GM23338 (cell line): ENCODE results near the gene RAB8B. TPM values are rescaled to one million over a fixed set of nuclear protein-coding genes. Genes with fewer than 3 reads are reported as not detected.
A peak's percentile ranks its signal among the peaks of the same experiment; 100 is the strongest.

Experiments used
- ATAC-seq: fragments of 200-7000 bp; cut with Tn5 transposase; 3 replicates; pipeline ENCODE4 v1.9.1; 2020
- DNase-seq: peaks from one replicate; pipeline ENCODE4 v3.0.0-alpha.2; 2015; ENCODE audit warnings: low spot score
- H2AFZ ChIP-seq: fragments of 200-600 bp; sonication (generic); 2 replicates; pipeline ENCODE4 v1.8.0; 2016; ENCODE audit warnings: antibody characterized with exemption, mild to moderate bottlenecking, moderate library complexity
- H3F3A ChIP-seq: fragments of 200-600 bp; sonication (generic); replicated peaks from 2 replicates; pipeline ENCODE4 v1.8.0; 2017; ENCODE audit warnings: antibody characterized with exemption, mixed run types, low read depth
- H3K27ac ChIP-seq: fragments of 200-600 bp; sonication (generic); 2 replicates; pipeline ENCODE4 v1.6.1; 2016; ENCODE audit warnings: low read depth
- H3K27me3 ChIP-seq: fragments of 200-600 bp; sonication (generic); 2 replicates; pipeline ENCODE4 v1.8.0; 2016; ENCODE audit warnings: mild to moderate bottlenecking, mixed run types, moderate library complexity; ENCODE audit not compliant: insufficient read depth
- H3K36me3 ChIP-seq: fragments of 200-600 bp; sonication (generic); 2 replicates; pipeline ENCODE4 v1.8.0; 2016; ENCODE audit warnings: mild to moderate bottlenecking; ENCODE audit not compliant: insufficient read depth
- H3K4me1 ChIP-seq: fragments of 200-600 bp; sonication (generic); 2 replicates; pipeline ENCODE4 v1.8.0; 2016; ENCODE audit warnings: mild to moderate bottlenecking, moderate library complexity; ENCODE audit not compliant: insufficient read depth
- H3K4me2 ChIP-seq: fragments of 200-600 bp; sonication (generic); 2 replicates; pipeline ENCODE4 v1.7.1; 2017; ENCODE audit warnings: mixed run types
- H3K4me3 ChIP-seq: fragments of 200-600 bp; sonication (generic); 2 replicates; pipeline ENCODE4 v1.6.1; 2016; ENCODE audit warnings: mixed run types
- H3K79me2 ChIP-seq: fragments of 200-600 bp; sonication (generic); replicated peaks from 2 replicates; pipeline ENCODE4 v1.8.0; 2017; ENCODE audit warnings: mild to moderate bottlenecking; ENCODE audit not compliant: insufficient read depth
- H3K9me2 ChIP-seq: fragments of 200-600 bp; sonication (generic); 2 replicates; pipeline ENCODE4 v1.8.0; 2017; ENCODE audit not compliant: insufficient read depth
- H4K20me1 ChIP-seq: fragments of 200-600 bp; sonication (generic); replicated peaks from 2 replicates; pipeline ENCODE4 v1.8.0; 2017; ENCODE audit warnings: mild to moderate bottlenecking; ENCODE audit not compliant: insufficient read depth
- H3K27ac Mint-ChIP-seq: 2 replicates; pipeline ENCODE4 v1.8.0; 2020; ENCODE audit warnings: inconsistent platforms, mild to moderate bottlenecking, moderate library complexity, mixed read lengths
- H3K27me3 Mint-ChIP-seq: 3 replicates; pipeline ENCODE4 v1.8.0; 2022; ENCODE audit warnings: low read depth, mild to moderate bottlenecking, moderate library complexity, mixed read lengths, inconsistent platforms; ENCODE audit not compliant: insufficient read depth, poor library complexity
- H3K36me3 Mint-ChIP-seq: 3 replicates; pipeline ENCODE4 v1.8.0; 2021; ENCODE audit warnings: low read depth, mild to moderate bottlenecking, inconsistent platforms, moderate library complexity, mixed read lengths
- H3K4me1 Mint-ChIP-seq: 3 replicates; pipeline ENCODE4 v1.8.0; 2020; ENCODE audit warnings: mild to moderate bottlenecking, inconsistent platforms, mixed read lengths
- H3K4me3 Mint-ChIP-seq: 3 replicates; pipeline ENCODE4 v1.8.0; 2021; ENCODE audit warnings: moderate library complexity, mild to moderate bottlenecking, inconsistent platforms, mixed read lengths
- H3K9me3 Mint-ChIP-seq: 3 replicates; pipeline ENCODE4 v1.8.0; 2020; ENCODE audit warnings: moderate library complexity, mild to moderate bottlenecking, inconsistent platforms, mixed read lengths
- CREB1 ChIP-seq: fragments of 250-450 bp; sonication (Bioruptor Pico); IDR thresholded peaks from 2 replicates; pipeline ENCODE4 v1.5.0; 2020; ENCODE audit warnings: low read depth, mild to moderate bottlenecking, moderate library complexity
- EZH2phosphoT487 ChIP-seq: fragments of 200-600 bp; sonication (generic); IDR thresholded peaks from one replicate; pipeline ENCODE4 v1.8.1; 2018; ENCODE audit warnings: antibody characterized with exemption; ENCODE audit not compliant: unreplicated experiment
- JUNB ChIP-seq: IDR thresholded peaks from one replicate; pipeline ENCODE4 v1.6.1; 2016; ENCODE audit warnings: antibody characterized with exemption; ENCODE audit not compliant: unreplicated experiment
- NANOG ChIP-seq: IDR thresholded peaks from 2 replicates; pipeline ENCODE4 v1.6.1; 2016; ENCODE audit warnings: antibody characterized with exemption, borderline replicate concordance
- POLR2AphosphoS5 ChIP-seq: IDR thresholded peaks from 2 replicates; pipeline ENCODE4 v1.6.1; 2016; ENCODE audit warnings: antibody characterized with exemption, low read depth
- ZNF331 ChIP-seq: fragments of 250-450 bp; sonication (Bioruptor Pico); IDR thresholded peaks from 2 replicates; pipeline ENCODE4 v1.5.0; 2020; ENCODE audit warnings: low read depth, mild to moderate bottlenecking, moderate library complexity
- ZNF462 ChIP-seq: fragments of 250-450 bp; sonication (Bioruptor Pico); IDR thresholded peaks from 2 replicates; pipeline ENCODE4 v1.5.0; 2020; ENCODE audit warnings: mild to moderate bottlenecking, moderate library complexity
- polyA plus RNA-seq: library from polyadenylated mRNA; unstranded; fragments of >200 nt; fragmentation: Nextera tagmentation; extraction: Ambion mirVana; gene quantifications from 2 replicates; pipeline ENCODE4 v1.2.1, GENCODE V29; 2016
- total RNA-seq: library from RNA; depleted of rRNA; stranded (reverse); fragments of >200 nt; shearing (Covaris generic); gene quantifications from 2 replicates; pipeline ENCODE4 v1.2.3, GENCODE V29; 2014
- TF ChIP-seq, protein P1 (sequence below): IDR thresholded peaks from 2 replicates; pipeline ENCODE4 v1.6.1; 2016; ENCODE audit warnings: antibody characterized with exemption

Gene RAB8B
- total and polyA plus RNA-seq, 2 experiments from 2014 or later: 23.2 to 41.7 TPM

DNA sequence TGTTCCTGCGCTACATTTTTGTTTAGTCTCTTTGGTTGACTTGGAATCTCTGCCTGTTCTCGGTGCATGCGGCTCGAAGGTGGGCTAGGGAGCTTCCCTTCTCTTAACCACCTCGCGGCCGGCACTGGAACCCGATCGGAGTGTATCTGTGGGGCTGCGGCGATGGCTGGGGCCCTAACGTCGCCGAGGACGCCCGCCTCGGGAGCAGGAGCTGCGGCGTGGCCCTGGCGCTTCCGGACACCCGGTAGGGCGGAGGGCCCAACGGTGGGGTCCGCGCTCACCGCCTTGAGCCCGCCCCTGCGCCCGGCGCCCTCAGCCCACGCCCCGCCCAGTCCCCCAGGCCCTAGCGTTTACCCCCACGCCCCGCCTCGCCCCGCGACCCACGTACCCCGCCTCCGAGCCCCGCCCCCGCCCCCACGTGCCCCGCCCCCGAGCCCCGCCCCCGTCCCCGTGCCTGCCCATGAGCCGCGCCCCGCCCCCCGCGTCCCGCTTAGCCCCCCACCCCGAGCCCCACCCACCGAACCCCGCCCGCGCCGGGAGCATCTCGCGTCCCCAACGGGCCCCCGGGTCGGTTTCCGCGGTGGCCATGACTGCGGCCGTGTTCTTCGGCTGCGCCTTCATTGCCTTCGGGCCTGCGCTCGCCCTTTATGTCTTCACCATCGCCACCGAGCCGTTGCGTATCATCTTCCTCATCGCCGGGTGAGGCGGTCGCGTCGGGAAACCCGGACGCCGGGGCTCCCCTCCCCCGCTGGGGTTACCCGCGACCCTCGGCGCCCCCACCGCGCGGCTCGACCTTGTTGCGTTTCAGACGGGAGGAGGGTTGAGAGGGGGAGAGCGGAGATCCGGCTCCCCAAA, 87.9 kb downstream of the RAB8B start, which contains the start of gene APH1B (continued):
- no peak for TF ChIP-seq EZH2phosphoT487

GRCh38 chr15:63277893-63278456, 88.6 kb downstream of the RAB8B start:
- no peaks in the 10 kb centered on the region for H3K79me2 ChIP-seq
- peak overlapping the region; percentile 84 for H3K4me3 ChIP-seq
- TF ChIP-seq POLR2AphosphoS5 (no peak), NANOG (no peak)
- peak overlapping the region; percentile 11; the same call in 1 of the 2 replicates for H3K27ac Mint-ChIP-seq
- DNase-seq: peak; percentile 64
- peak overlapping the region; percentile 96 for H2AFZ ChIP-seq
- H4K20me1 ChIP-seq: no peaks in the 10 kb centered on the region
- peak overlapping the region; percentile 79 for H3K4me2 ChIP-seq
- H3K4me1 Mint-ChIP-seq: peaks cover 28% of the 10 kb centered on the region
- 0 out of 2 replicates have a peak, but pooled peaks cover 6% of the 10 kb centered on the region for H3F3A ChIP-seq
- 0 out of 2 replicates have a peak, but pooled peaks cover 5% of the 10 kb centered on the region for H3K27me3 ChIP-seq
- H3K9me3 Mint-ChIP-seq: peaks cover 9% of the 10 kb centered on the region; the same call in 2 of the 3 replicates
- no peaks in the 10 kb centered on the region; the same call in 1 of the 2 replicates for H3K36me3 ChIP-seq
- peaks cover 5% of the 10 kb centered on the region for H3K27me3 Mint-ChIP-seq
- H3K36me3 Mint-ChIP-seq: peaks cover 20% of the 10 kb centered on the region
- H3K4me3 Mint-ChIP-seq: peak overlapping the region; percentile 81
- peaks cover 18% of the 10 kb centered on the region for H3K4me1 ChIP-seq
- ATAC-seq: peak; percentile 34
- H3K9me2 ChIP-seq: no peaks in the 10 kb centered on the region
- peak overlapping the region; percentile 89 for H3K27ac ChIP-seq

DNA sequence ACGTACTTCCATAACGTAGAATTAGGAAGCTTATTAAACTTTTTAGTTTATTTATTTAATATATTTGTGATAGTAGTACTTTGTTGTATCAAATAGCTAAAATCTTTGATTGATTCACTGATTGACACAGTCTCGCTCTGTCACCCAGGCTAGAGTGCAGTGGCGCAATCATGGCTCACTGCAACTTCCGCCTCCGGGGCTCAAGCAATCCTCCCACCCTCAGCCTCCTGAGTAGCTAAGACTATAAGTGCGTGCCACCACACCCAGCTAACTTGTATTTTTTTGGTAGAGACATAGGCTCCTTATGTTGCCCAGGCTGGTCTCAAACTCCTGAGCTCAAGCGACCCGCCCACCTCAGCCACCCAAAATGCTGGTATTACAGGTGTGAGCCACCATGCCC, 93.7 kb downstream of the RAB8B start:
- Mint-ChIP-seq H3K27ac (no peak overlapping the region), H3K4me1 (peaks cover 7% of the 10 kb centered on the region; the same call in 2 of the 3 replicates), H3K36me3 (peaks cover 18% of the 10 kb centered on the region), H3K4me3 (no peak overlapping the region), H3K9me3 (no peaks in the 10 kb centered on the region), H3K27me3 (peaks cover 3% of the 10 kb centered on the region)
- H3K36me3 ChIP-seq: no peaks in the 10 kb centered on the region
- ATAC-seq (no peak), DNase-seq (no peak)
- H3K4me1 ChIP-seq: peaks cover 6% of the 10 kb centered on the region; the same call in 1 of the 2 replicates
- H3F3A ChIP-seq: no peaks in the 10 kb centered on the region
- no peak overlapping the region for H2AFZ ChIP-seq
- H3K79me2 ChIP-seq: no peaks in the 10 kb centered on the region
- H4K20me1 ChIP-seq: no peaks in the 10 kb centered on the region
- no peaks in the 10 kb centered on the region for H3K9me2 ChIP-seq
- no peak overlapping the region for H3K27ac ChIP-seq
- no peak overlapping the region for H3K4me3 ChIP-seq
- H3K4me2 ChIP-seq: no peak overlapping the region
- H3K27me3 ChIP-seq: no peaks in the 10 kb centered on the region
- TF ChIP-seq, protein P1, sequence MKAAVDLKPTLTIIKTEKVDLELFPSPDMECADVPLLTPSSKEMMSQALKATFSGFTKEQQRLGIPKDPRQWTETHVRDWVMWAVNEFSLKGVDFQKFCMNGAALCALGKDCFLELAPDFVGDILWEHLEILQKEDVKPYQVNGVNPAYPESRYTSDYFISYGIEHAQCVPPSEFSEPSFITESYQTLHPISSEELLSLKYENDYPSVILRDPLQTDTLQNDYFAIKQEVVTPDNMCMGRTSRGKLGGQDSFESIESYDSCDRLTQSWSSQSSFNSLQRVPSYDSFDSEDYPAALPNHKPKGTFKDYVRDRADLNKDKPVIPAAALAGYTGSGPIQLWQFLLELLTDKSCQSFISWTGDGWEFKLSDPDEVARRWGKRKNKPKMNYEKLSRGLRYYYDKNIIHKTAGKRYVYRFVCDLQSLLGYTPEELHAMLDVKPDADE: no peak
- no peak for TF ChIP-seq JUNB
- TF ChIP-seq NANOG: no peak
- TF ChIP-seq ZNF462 (CRISPR knock-in tag): no peak
- no peak for TF ChIP-seq CREB1
- TF ChIP-seq EZH2phosphoT487: no peak
- TF ChIP-seq ZNF331 (CRISPR knock-in tag): no peak
